GM19324 (cell line): Measurements from ENCODE around the gene HOXD9.

Experiments
- ATAC-seq: cut with Tn5 transposase; IDR thresholded peaks from one replicate; pipeline ENCODE4 v1.9.1; 2021; ENCODE audit warnings: mild to moderate bottlenecking, moderate library complexity; ENCODE audit not compliant: unreplicated experiment, low FRiP score

Gene HOXD9

GRCh38 chr2:176097820-176098365 is 24.6 kb upstream of the HOXD9 start:
- ATAC-seq, result no peak

GRCh38 chr2:176098366-176099158 is 24.0 kb upstream of the HOXD9 start:
- no peak for ATAC-seq

- ATAC-seq, result no peak
Measured at GRCh38 chr2:176099159-176099727, 23.3 kb upstream of the HOXD9 start.

- ATAC-seq, result no peak
Measured at GRCh38 chr2:176099728-176100546, 22.6 kb upstream of the HOXD9 start, which contains the start of gene HOXD12. Gene HOXD12 (plus strand): TSS chr2:176099795. CDS start chr2:176099802, 7 bp downstream.

- no peak for ATAC-seq
Measured at GRCh38 chr2:176100547-176101140, 21.9 kb upstream of the HOXD9 start.

GRCh38 chr2:176101216-176101830 is 21.2 kb upstream of the HOXD9 start:
- ATAC-seq, result no peak

GRCh38 chr2:176101842-176102241 is 20.7 kb upstream of the HOXD9 start:
- ATAC-seq, result no peak

- ATAC-seq, result no peak
Measured at GRCh38 chr2:176102309-176102866, 20.1 kb upstream of the HOXD9 start.

- ATAC-seq, result no peak
Measured at GRCh38 chr2:176103194-176103593, 19.3 kb upstream of the HOXD9 start.

GRCh38 chr2:176103742-176104315 is 18.7 kb upstream of the HOXD9 start:
- no peak for ATAC-seq

GRCh38 chr2:176104316-176105077 is 18.0 kb upstream of the HOXD9 start:
- ATAC-seq, result no peak

- no peak for ATAC-seq
Measured at GRCh38 chr2:176105078-176105729, 17.3 kb upstream of the HOXD9 start.

GRCh38 chr2:176105730-176106580 is 16.6 kb upstream of the HOXD9 start:
- ATAC-seq, result no peak

- ATAC-seq, result no peak
Measured at GRCh38 chr2:176106581-176107539, 15.7 kb upstream of the HOXD9 start, which contains the start of gene HOXD11. Gene HOXD11 (plus strand): TSS chr2:176107280. CDS start chr2:176107356, 76 bp downstream.

GRCh38 chr2:176107731-176108181 is 14.8 kb upstream of the HOXD9 start:
- no peak for ATAC-seq
